ENCODE data around the gene ARMC10. TPM values are rescaled to one million over a fixed set of nuclear protein-coding genes. Genes with fewer than 3 reads are reported as not detected.

ARMC10 gene
- total RNA-seq, 4 donors from 2014 or later = 12.7 to 50.7 (median 27.0) TPM

- DNase-seq = no peak
- in situ Hi-C loops (cut with MboI; ENCODE audit: low pct_ligation_motif_present in 1 of 4, low pct_unique_long_range_greater_than_20kb in 1 of 4, low sequenced_read_pairs in 3 of 4) (loop anchor here in 3 of 4 donors (25.0 kb wide), 1 partner anchor 306 kb away; no protein-coding TSS in a partner anchor), intact Hi-C loops (cut with DNase I; ENCODE audit: low total_unique reads) (no loop called here)
- Histone ChIP-seq H3K4me1 (peaks cover 3 to 5% (median 3%) of the 10 kb centered on the region in 4 donors), H3K9me3 (no peaks in the 10 kb centered on the region), H3K4me3 (no peak overlapping the region), H3K36me3 (no peaks in the 10 kb centered on the region), H3K27me3 (no peaks in the 10 kb centered on the region), H3K27ac (no peak overlapping the region)
- WGBS, 2 donors (ENCODE audit: low coverage in 1 of 2) = 92 to 93% methylated on average over 8 to 23 of the region's 23 CpGs
- TF ChIP-seq, protein P1, sequence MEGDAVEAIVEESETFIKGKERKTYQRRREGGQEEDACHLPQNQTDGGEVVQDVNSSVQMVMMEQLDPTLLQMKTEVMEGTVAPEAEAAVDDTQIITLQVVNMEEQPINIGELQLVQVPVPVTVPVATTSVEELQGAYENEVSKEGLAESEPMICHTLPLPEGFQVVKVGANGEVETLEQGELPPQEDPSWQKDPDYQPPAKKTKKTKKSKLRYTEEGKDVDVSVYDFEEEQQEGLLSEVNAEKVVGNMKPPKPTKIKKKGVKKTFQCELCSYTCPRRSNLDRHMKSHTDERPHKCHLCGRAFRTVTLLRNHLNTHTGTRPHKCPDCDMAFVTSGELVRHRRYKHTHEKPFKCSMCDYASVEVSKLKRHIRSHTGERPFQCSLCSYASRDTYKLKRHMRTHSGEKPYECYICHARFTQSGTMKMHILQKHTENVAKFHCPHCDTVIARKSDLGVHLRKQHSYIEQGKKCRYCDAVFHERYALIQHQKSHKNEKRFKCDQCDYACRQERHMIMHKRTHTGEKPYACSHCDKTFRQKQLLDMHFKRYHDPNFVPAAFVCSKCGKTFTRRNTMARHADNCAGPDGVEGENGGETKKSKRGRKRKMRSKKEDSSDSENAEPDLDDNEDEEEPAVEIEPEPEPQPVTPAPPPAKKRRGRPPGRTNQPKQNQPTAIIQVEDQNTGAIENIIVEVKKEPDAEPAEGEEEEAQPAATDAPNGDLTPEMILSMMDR (IDR thresholded peaks at IDR 0.05) = no peak
- TF ChIP-seq POLR2AphosphoS5 (IDR thresholded peaks at IDR 0.05) (no peak), EP300 (IDR thresholded peaks at IDR 0.05; ENCODE audit: low read depth) (no peak), POLR2A (IDR thresholded peaks at IDR 0.05) (no peak)
Observed at GRCh38 chr7:103068414-103069403, 6.2 kb upstream of the ARMC10 start.

DNA sequence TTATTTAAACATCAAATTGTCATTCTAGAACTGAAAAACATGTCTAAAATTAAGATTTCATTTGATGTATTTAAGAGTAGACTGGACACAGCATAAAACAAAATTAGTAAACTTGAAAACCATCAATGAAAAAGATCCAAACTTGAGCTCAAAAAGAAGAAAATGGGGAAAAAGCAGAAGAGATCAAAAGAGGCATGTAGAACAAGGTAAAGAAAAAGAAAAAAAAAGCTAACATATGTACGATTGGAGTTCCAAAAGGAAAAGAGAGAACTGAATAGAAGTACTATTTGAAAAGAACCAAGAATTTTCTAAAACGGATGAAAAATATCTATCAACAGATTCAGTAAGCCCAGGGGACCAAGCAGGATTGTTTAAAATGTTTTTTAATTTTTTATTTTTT, 3.9 kb upstream of the ARMC10 start:
- TF ChIP-seq POLR2AphosphoS5 (IDR thresholded peaks at IDR 0.05) = no peak
- TF ChIP-seq POLR2A (IDR thresholded peaks at IDR 0.05) = no peak
- TF ChIP-seq EP300 (IDR thresholded peaks at IDR 0.05; ENCODE audit: low read depth) = no peak
- TF ChIP-seq, protein P1 (IDR thresholded peaks at IDR 0.05) = no peak
- Histone ChIP-seq H3K27ac (no peak overlapping the region), H3K27me3 (no peaks in the 10 kb centered on the region), H3K36me3 (no peaks in the 10 kb centered on the region), H3K4me1 (peaks cover 6 to 14% (median 12%) of the 10 kb centered on the region in 4 donors), H3K9me3 (no peaks in the 10 kb centered on the region), H3K4me3 (no peak overlapping the region)
- intact Hi-C loops (cut with DNase I; ENCODE audit: low total_unique reads) = no loop called here
- no peak for DNase-seq
- WGBS, 2 donors (ENCODE audit: low coverage in 1 of 2) = 82 to 91% methylated on average over 2 of the region's 2 CpGs
- in situ Hi-C loops (cut with MboI; ENCODE audit: low pct_ligation_motif_present in 1 of 4, low pct_unique_long_range_greater_than_20kb in 1 of 4, low sequenced_read_pairs in 3 of 4) = loop anchor here in 3 of 4 donors (25.0 kb wide), 1 partner anchor 309 kb away; no protein-coding TSS in a partner anchor

DNA sequence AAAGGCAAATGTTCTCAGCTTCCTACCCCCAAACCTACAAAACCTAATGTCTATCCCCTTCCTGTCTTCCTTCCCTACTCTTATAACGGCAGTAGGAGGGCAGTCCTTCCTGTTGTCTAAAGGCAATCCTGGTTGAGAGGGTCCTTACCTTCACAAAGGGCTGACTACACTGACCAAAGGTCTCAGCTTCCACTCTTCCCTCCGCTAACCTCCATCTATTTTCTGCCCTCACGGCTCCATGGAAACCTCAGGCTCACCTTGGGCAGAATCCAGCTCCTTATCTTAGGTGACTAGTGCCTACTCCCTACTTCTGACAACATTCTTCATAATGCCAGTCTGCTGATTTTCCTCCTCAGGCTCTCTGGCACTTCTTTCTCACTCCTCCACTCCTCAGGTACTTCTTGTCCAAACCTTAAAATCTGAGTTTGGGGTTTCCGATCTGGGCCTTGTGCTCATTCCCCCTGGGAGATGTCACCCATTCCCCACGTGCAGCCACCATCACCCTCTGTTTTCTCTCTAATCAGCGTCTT, 886 bp upstream of the ARMC10 start:
- H3K9me3 ChIP-seq = no peaks in the 10 kb centered on the region
- peak overlapping the region; percentile 67 to 85 (median 74) for H3K4me3 ChIP-seq
- peak overlapping the region; percentile 93 to 95 (median 94) for H3K27ac ChIP-seq
- TF ChIP-seq, protein P1 (IDR thresholded peaks at IDR 0.05) = no peak
- TF ChIP-seq POLR2AphosphoS5 (IDR thresholded peaks at IDR 0.05) (no peak), POLR2A (IDR thresholded peaks at IDR 0.05) (no peak), EP300 (IDR thresholded peaks at IDR 0.05; ENCODE audit: low read depth) (no peak)
- in situ Hi-C loops (cut with MboI; ENCODE audit: low pct_ligation_motif_present in 1 of 4, low pct_unique_long_range_greater_than_20kb in 1 of 4, low sequenced_read_pairs in 3 of 4) = loop anchor here in 3 of 4 donors (25.0 kb wide), 1 partner anchor 312 kb away; no protein-coding TSS in a partner anchor
- H3K36me3 ChIP-seq = no peaks in the 10 kb centered on the region
- H3K27me3 ChIP-seq = no peaks in the 10 kb centered on the region
- 0 to 16% methylated on average over 5 to 6 of the region's 6 CpGs for WGBS, 2 donors (ENCODE audit: low coverage in 1 of 2)
- intact Hi-C loops (cut with DNase I; ENCODE audit: low total_unique reads) = no loop called here
- DNase-seq = peak; percentile 18
- peaks cover 15 to 24% (median 21%) of the 10 kb centered on the region in 4 donors for H3K4me1 ChIP-seq
